ENCODE results near the gene ASPN.

ASPN gene

DNA sequence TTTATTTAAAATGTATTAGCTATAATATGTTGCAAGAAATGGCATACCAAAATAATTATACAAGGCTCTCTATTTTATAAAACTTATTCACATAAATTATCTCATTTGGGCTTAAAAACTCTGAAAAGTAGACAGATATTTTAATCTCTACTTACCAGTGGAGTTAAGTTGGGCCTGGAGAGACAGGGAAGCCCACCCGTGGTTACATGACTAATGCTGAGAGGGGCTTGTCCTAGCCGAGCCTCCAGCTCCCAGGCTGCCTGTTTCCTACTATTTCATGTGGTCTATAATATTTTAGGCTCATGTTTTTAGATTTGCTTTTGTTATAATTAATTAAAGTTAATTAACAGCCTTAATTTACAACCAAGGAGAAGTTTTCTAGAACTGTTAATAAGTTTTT is 20.9 kb upstream of the ASPN start:
- DNase-seq, result no peak

DNA sequence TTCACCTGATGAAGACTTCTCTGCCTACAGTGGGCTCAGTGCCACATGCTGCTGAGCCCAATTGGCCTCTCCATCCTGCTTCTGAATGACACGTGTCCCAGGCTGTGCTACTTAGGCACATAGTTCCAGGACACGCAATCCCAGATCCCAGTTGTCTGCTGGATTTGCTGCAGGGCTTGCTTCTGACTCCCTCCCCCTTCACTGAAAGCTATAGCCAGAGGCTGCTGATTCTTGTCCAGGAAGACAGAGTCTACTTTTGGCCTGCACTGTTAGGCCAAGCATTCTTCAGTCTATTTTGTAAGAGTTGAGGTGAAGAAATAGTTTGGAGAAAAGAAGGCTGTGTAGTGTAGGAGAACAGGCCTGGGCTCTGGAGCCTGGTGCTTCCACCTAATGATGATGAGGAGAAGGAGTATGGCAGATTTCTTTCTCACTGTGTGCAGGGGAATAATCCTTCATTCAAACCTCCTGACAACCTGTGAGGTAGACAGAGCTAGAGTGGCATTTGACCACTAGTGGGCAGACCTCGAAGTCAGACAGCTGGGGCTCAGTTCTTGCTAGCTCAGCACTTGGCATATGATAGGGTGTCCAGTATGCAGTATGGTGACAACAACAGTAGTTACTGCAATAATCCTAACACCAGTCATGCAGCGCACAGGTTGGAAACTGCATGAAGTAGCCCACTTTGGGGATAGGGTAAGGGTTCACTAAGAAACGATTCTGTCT is 19.5 kb upstream of the ASPN start:
- no peak for DNase-seq

GRCh38 chr9:92500725-92501124 is 18.4 kb upstream of the ASPN start:
- DNase-seq, result no peak

- no peak for DNase-seq
Observed at GRCh38 chr9:92499701-92500100, 17.4 kb upstream of the ASPN start.

- DNase-seq, result no peak
Observed at GRCh38 chr9:92496396-92497176, 14.3 kb upstream of the ASPN start.

GRCh38 chr9:92494856-92495255 is 12.6 kb upstream of the ASPN start:
- DNase-seq, result no peak

DNA sequence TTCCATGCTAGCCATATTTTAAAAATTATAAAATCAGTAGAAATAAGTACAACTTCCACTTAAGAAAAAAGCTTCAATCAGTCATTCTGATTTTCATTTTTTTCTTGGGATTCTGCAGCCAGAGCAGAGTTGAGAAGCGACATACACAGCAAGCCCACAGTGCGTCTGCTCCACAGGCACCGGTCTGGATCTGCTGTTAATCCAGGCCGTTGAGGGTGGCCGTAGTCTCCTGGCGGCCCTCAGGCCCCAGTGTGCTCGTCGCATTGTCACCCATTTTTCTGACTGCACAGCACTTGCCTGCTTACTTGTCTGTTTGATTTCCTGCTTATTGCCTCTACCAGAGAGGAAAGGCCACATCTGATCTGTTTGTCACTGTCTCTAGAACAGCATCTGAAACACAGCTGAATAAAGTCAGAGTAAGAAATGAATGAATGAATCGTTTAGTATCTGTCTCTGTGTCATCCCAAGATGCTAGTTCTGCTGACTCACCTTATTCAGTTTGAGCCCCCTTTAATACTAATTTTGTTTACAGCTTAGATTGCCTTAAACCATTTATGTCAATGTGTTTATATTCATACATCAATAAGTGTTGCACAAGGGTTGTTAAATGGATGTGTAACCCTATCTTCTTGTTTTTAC is 11.6 kb upstream of the ASPN start:
- DNase-seq, result no peak

DNA sequence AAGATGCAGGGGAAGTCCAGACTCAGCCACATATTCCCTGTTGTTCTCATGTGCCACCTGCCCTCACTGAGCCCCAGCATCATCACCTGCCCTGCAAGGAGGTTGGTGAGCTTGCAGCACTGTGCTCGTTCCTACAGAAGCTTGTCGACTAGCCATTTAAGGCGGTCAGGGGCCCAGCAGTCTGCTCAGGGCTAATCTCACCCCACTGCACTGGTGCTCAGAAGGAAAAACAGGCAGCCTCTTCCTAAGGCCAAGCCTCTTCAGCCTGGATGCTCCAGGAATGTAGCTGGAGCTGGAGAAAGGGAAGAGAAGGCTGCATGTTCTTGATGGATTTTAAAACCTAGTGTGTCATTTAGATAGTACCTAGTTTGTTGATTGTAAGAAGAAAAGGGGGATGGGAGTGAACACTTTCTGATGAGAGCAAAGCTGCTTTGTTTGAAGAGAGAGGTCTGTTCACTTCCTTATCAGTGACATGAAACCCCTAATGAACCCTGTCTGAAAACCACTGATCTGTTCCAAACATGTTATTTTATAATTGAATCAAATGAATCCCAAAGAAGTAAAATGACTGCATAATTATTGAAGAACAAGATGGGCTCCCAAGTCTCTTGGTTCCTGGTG is 10.6 kb upstream of the ASPN start:
- no peak for DNase-seq

DNA sequence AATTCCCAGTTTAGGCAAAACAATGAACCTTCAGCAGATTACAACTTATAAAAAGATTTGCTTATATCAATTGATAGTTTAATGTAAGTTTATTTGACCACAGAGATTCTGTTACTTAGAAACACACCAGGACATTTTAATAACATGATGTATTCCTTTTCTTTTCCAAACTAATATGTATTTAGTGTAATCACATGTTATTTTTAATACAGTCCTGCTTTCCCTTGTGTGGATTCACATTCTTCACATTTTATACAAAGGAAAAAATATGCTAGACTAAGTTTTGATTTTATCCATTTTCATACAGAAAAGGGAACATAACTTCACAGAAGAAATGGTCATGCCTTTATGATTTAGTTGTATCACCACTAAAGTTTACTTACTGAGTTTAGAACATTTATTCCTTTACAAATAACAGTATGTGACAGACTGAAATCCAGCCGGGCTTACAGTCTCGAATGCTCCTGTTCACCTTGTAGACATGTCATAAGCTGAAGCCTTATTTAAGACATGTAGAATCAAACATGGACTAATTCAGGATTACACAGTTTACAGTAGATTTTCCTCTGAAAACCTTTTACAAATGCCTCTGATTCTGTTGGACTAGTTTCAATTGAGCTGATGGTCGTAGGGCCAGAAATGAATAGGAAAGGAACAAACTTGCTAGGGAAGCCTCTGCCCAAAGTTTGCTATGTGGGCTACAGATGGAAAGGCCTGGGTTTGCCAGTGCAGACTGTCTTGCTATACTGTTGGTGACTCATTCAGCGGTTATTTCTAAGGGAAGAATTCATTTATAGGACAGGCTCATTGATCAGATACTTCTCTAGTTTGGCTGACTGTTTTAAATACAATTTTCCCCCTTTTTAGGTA is 6.6 kb upstream of the ASPN start:
- DNase-seq, result no peak

GRCh38 chr9:92486371-92486770 is 4.1 kb upstream of the ASPN start:
- no peak for DNase-seq

DNA sequence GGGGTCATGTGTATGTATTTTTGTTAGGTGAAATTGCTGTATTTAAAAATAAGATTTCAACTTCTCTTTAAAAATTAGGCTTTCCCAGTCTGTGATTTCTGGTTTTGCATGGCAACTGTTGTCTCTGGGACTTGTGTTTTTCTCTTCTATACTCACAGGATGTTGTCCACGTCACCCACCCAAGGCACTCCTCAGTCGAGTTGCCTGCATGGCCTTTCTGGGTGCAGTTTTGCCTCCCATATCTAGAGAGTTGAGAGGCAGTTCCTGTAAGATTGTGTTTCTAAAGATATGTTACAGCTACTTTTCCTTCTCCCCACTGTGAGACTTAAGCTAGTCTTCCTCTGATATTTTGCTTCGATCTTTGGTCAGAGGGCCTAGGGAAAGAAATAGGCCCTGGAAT is 2.3 kb upstream of the ASPN start:
- no peak for DNase-seq

GRCh38 chr9:92483627-92484545 is 1.6 kb upstream of the ASPN start:
- DNase-seq, result no peak

DNA sequence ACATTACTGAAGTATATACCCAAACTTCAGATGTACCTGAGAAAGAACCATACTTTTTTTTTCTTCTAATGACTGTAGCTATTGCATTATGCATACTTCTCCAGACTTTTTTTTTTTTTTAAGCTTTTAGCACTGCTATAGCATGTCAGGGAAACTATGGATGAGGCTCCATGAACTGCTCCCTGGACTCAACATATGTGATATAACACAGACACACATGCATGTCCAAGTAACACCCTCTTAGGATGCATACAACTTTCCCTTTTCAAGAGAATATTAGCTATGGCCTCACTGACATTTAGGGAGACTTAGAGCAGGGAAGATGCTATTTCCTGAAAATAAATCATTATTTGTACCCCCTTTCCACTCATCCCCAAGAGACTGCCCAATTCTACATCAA is 499 bp upstream of the ASPN start:
- no peak for DNase-seq

GRCh38 chr9:92480986-92481633 is 1.2 kb downstream of the ASPN start:
- DNase-seq, result no peak

DNA sequence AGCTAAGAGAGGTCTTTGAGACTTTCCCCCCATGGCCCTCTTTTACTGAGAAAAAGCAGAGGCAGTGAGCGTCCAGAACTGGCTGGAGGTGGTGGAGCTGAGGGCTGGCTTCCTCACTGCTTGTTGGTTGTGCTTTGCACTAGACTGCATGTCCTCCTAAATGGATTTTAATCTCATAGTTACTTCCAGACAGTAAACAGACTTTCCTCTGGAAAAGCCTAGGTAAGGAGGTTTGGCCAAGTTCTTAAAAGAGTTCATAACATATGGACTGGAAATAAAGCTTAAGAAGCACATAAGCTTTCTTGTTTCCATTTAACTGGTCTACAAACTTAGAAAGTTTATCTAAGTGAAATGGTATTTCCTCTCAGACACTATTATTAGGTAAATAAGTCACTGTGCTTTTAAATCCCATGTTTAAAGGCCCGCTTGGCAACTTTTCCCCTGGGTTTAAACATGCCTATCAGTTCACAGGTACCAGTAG is 2.0 kb downstream of the ASPN start:
- no peak for DNase-seq

DNA sequence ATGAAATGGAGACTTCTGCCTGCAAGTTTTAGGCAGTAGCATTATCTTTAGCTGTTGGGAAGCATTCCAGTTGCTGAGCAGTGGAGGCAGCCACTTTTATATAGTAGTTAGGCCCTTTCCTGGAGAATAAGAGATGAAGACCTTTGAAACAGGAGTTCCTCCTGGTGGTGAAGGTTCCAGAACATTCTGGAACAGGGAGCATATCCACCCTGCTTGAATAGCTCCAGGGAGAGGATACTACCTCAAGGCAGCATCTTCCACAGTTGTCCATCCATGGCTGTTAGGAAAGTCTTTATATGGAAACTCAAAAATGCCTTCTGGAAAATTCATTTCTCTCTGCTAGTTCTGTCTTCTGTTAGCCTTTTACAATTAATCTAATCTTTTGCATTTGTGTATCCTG is 3.0 kb downstream of the ASPN start:
- no peak for DNase-seq

- no peak for DNase-seq
Observed at GRCh38 chr9:92478783-92479182, 3.5 kb downstream of the ASPN start.

DNA sequence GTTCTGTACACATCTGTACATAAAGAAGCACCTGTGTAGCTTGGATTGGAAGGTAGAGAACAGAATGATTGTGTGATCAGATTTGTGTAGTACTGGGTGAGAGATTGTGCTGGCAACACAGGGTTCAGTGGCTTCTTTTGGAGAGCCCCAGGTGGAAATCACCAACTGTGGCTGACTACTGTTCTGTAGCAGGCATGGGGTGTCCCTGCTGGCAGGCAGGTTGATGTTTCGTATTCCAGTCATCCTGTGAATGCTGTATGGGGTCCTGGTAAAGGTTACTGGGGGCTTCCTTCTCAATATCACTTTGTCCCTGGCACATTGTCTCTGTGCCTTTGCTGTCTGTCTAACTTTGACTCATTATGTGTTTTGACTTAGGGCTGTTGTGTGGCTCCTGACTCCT is 5.3 kb downstream of the ASPN start:
- DNase-seq, result no peak

DNA sequence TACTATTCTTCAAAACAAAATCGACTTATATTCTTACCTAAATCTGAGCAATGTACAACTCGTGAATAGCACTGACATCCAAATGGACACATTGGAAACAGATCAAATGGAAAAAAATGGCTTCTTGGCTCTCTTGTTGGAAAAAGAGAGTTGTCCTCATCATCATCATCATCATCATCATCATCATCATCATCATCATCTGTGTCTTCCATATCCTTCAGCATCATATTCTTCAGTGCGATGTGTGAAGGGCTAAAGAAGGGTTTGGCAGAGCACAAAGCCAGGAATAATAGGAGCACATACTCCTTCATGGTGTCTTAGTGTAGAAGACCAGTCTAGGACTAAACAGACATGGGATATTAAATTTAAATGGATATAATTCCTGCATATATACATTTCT is 7.7 kb downstream of the ASPN start:
- no peak for DNase-seq

- no peak for DNase-seq
Observed at GRCh38 chr9:92468206-92468605, 14.1 kb downstream of the ASPN start.

DNA sequence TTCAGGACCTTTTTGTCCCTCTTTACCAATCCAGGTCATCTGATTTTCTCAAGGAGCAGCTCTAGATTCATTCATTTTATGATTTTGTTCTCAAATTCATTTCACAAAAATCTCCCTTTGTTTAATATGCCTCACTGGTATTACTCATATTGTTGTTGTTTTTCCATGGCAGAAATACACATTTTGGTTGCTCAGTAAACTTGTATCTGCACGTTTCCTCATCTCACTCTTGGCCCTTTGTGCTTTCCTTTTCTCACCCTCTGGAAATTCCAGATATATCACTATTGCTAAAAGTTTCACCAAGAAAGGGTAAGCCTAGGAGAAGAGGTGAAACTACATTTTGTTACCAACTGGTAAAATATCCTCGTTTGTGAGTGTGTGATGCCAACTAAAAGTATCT is 14.8 kb downstream of the ASPN start:
- DNase-seq, result no peak
